GM10266 (cell line): ENCODE measurements around the gene MIAT.

Experiments used
- DNase-seq: peaks from one replicate; pipeline ENCODE4 v3.0.0; 2012; ENCODE audit errors: extremely low spot score
- CTCF ChIP-seq: IDR thresholded peaks from 2 replicates; pipeline ENCODE4 v1.5.1; 2012; ENCODE audit warnings: mild to moderate bottlenecking, low read depth; ENCODE audit not compliant: control insufficient read depth, insufficient read depth; ENCODE audit errors: missing control alignments

MIAT gene

DNA sequence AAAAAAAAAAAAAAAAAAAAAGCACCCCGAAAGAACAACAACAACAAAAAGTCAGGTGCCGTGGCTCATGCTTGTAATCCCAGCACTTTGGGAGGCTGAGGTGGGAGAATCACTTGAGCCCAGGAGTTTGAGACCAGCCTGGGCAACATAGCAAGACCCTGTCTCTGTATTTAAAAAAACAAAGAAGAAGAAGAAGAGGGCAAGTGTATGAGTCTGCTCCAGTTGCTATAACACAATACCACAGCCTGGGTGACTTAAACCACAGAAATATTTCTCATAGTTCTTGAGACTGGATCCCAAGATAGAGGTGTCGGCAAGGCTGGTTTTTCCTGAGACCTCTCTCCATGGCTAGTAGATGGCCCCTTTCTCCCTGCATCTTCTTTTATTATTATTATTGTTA is 23.2 kb upstream of the MIAT start:
- DNase-seq: no peak
- no peak for TF ChIP-seq CTCF

DNA sequence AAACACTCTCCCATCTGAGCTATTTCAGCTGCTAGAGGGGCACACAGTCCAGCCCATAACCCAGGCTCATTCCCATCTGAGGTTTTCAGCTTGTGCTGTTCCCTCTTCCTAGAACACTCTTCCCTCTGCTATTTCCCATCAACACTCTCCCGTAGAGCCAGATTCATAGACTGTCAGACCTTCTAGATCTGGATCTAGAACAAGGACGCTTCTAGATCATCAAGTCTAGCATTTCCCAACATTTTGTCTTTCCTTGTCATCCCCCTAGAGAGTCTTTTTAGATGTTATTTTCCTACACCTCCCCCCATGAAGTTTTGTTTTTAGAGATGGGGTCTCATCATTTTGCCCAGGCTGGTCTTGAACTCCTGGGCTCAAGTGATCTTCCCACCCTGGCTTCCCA is 22.3 kb upstream of the MIAT start:
- no peak for TF ChIP-seq CTCF
- DNase-seq: no peak

DNA sequence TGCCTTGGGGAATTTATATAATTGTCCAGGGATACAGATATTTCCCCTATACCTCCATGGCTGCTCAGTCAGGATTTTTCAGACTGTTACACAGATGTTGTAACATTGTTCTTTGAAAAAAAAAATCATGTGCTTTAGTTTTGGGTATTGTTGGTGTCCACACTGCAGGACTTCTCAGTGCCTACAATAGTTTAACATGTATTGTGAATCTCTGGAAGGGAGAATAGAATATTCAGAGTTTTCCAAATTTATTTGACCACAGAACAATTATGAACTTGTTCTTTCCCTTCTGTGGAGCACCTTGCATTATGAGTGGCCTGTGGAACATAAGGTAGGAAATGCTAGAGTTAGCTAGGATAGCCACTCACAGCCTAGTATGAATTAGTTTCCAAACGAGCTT is 21.1 kb upstream of the MIAT start:
- no peak for TF ChIP-seq CTCF
- DNase-seq: no peak

- peak; percentile 35 for TF ChIP-seq CTCF
- DNase-seq: peak; percentile 71
Measured at GRCh38 chr22:26642465-26643417, 14.6 kb upstream of the MIAT start.

GRCh38 chr22:26643418-26644100 is 13.8 kb upstream of the MIAT start:
- DNase-seq: no peak
- no peak for TF ChIP-seq CTCF

- TF ChIP-seq CTCF: no peak
- DNase-seq: no peak
Measured at GRCh38 chr22:26646158-26646557, 11.2 kb upstream of the MIAT start.
